Measurements from ENCODE around the gene PLIN1. TPM values are rescaled to one million over a fixed set of nuclear protein-coding genes. Genes with fewer than 3 reads are reported as not detected.

PLIN1 gene
- total RNA-seq, 5 donors from 2014 or later (not counting 1 experiment from before 2014, with no cell fraction given) = 0.25 to 1.1 (median 0.60) TPM; not detected in 1

DNA sequence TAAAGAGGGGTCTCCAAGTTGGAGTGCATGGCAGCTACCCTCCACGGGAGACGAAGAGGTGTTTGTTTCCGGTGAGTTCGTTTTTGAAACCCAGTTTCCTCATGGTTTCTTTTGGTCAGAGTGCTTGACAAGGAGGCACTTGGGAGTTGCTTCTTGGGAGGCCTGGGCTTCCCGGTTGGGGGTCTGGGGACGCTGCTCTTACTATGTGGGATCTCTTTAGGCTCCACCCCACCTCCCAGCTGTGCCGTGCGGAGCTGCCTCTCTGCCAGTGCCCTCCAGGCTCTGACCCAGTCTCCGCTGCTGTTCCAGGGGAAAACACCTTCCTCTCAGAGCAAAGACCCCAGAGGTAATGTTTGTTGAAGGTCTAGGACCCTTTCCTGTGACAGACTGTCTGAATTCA is 53.5 kb downstream of the PLIN1 start:
- ChIA-PET CTCF (no interaction called here), POLR2A (no interaction called here)
- WGBS (ENCODE audit: insufficient coverage) = 100% methylated on average over 2 of the region's 9 CpGs
- no peak for ATAC-seq (replicated peaks in 1 of 4)
- DNase-seq = no peak
- H3K9me3 ChIP-seq = no peaks in the 10 kb centered on the region
- no peaks in the 10 kb centered on the region for H3K27me3 ChIP-seq (replicated peaks in 1 of 2; ENCODE audit: control insufficient read depth in 2 of 2, extremely low read depth in 1 of 2, insufficient read depth in 2 of 2, low read length in 1 of 2)
- H3K36me3 Mint-ChIP-seq = no peaks in the 10 kb centered on the region
- no peaks in the 10 kb centered on the region for H3K36me3 ChIP-seq (ENCODE audit: control insufficient read depth in 2 of 2, extremely low read depth in 1 of 2, insufficient read depth in 1 of 2, low read length in 1 of 2)
- no peak overlapping the region for H3K27ac Mint-ChIP-seq
- H3K4me3 Mint-ChIP-seq = no peak overlapping the region
- H3K4me1 ChIP-seq (ENCODE audit: control insufficient read depth in 1 of 2, extremely low read depth in 1 of 2, insufficient read depth in 2 of 2, low read length in 2 of 2) = no peaks in the 10 kb centered on the region
- no peak overlapping the region for H3K27ac ChIP-seq (ENCODE audit: low read length)
- H3K4me1 Mint-ChIP-seq = no peaks in the 10 kb centered on the region
- H3K27me3 Mint-ChIP-seq = no peaks in the 10 kb centered on the region
- H3K4me3 ChIP-seq (ENCODE audit: control insufficient read depth in 1 of 2, extremely low read depth in 1 of 2, low read length in 1 of 2) = no peak overlapping the region
- H3K9me3 Mint-ChIP-seq = no peaks in the 10 kb centered on the region

DNA sequence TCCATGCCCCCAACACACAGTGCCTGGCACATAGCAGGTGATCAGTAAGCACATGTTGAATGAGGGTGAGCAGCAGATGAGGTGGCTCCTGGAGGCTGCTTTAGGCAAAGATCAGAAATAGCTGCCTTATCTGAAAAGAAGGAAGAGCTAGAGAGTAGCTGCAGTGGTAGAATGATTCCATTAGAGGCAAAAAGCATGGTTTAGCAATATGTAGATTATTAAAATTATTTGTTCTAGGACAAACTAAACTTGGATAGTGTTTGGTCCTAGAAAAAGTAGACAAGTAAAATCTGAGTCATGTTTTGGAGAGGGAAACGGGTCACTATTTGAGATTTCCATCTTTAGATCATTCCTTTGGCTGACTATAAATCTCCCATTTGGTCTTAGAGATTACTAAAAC is 56.0 kb downstream of the PLIN1 start:
- no peak overlapping the region for H3K27ac ChIP-seq (ENCODE audit: low read length)

DNA sequence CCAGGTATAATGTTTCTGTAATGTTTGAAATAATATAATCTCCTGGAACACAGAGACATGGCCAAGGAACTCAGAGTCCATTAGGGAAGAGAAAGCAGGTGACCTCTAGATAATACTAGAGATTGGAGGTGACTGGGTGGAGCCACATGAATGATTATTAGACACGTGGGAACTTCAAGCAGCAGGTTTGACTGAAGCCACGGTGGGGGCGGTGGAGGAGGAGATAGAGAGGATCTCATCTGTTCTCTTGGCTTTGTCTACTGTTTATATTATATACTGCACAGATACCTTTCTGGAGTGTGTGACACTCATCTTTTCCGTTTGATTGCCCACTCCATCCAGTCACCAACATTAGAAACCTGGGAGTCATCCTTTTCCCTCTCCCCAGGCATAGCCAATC is 57.6 kb downstream of the PLIN1 start:
- POLR2A ChIA-PET = interaction anchor here in 1 of 2 donors (0.6 kb wide), 1 partner anchor 281 kb away, joined by 3 read pairs; no protein-coding TSS in a partner anchor
- no peak for DNase-seq
- Histone ChIP-seq H3K36me3 (ENCODE audit: control insufficient read depth in 2 of 2, extremely low read depth in 1 of 2, insufficient read depth in 1 of 2, low read length in 1 of 2) (no peaks in the 10 kb centered on the region), H3K4me3 (ENCODE audit: control insufficient read depth in 1 of 2, extremely low read depth in 1 of 2, low read length in 1 of 2) (no peak overlapping the region), H3K4me1 (ENCODE audit: control insufficient read depth in 1 of 2, extremely low read depth in 1 of 2, insufficient read depth in 2 of 2, low read length in 2 of 2) (no peaks in the 10 kb centered on the region), H3K27me3 (replicated peaks in 1 of 2; ENCODE audit: control insufficient read depth in 2 of 2, extremely low read depth in 1 of 2, insufficient read depth in 2 of 2, low read length in 1 of 2) (no peaks in the 10 kb centered on the region), H3K9me3 (no peaks in the 10 kb centered on the region), H3K27ac (ENCODE audit: low read length) (no peak overlapping the region)
- no peaks in the 10 kb centered on the region for H3K27me3 Mint-ChIP-seq
- H3K9me3 Mint-ChIP-seq = no peaks in the 10 kb centered on the region
- CTCF ChIA-PET = no interaction called here
- WGBS (ENCODE audit: insufficient coverage) = 86% methylated on average over 1 of the region's 4 CpGs
- no peak overlapping the region for H3K27ac Mint-ChIP-seq
- H3K36me3 Mint-ChIP-seq = no peaks in the 10 kb centered on the region
- no peak overlapping the region for H3K4me3 Mint-ChIP-seq
- ATAC-seq (replicated peaks in 1 of 4) = no peak
- H3K4me1 Mint-ChIP-seq = no peaks in the 10 kb centered on the region

More for the DNA sequence above, 56.0 kb downstream of the PLIN1 start:
- Mint-ChIP-seq H3K4me1 (no peaks in the 10 kb centered on the region), H3K36me3 (no peaks in the 10 kb centered on the region), H3K4me3 (no peak overlapping the region), H3K27me3 (no peaks in the 10 kb centered on the region), H3K27ac (no peak overlapping the region), H3K9me3 (no peaks in the 10 kb centered on the region)
- ATAC-seq (replicated peaks in 1 of 4) (no peak), DNase-seq (no peak)
- Histone ChIP-seq H3K36me3 (ENCODE audit: control insufficient read depth in 2 of 2, extremely low read depth in 1 of 2, insufficient read depth in 1 of 2, low read length in 1 of 2) (no peaks in the 10 kb centered on the region), H3K9me3 (no peaks in the 10 kb centered on the region), H3K4me3 (ENCODE audit: control insufficient read depth in 1 of 2, extremely low read depth in 1 of 2, low read length in 1 of 2) (no peak overlapping the region), H3K27me3 (replicated peaks in 1 of 2; ENCODE audit: control insufficient read depth in 2 of 2, extremely low read depth in 1 of 2, insufficient read depth in 2 of 2, low read length in 1 of 2) (no peaks in the 10 kb centered on the region), H3K4me1 (ENCODE audit: control insufficient read depth in 1 of 2, extremely low read depth in 1 of 2, insufficient read depth in 2 of 2, low read length in 2 of 2) (no peaks in the 10 kb centered on the region)
- CTCF ChIA-PET = no interaction called here
- POLR2A ChIA-PET = no interaction called here
- no CpG with 5 or more reads among the region's 1 CpG for WGBS (ENCODE audit: insufficient coverage)

DNA sequence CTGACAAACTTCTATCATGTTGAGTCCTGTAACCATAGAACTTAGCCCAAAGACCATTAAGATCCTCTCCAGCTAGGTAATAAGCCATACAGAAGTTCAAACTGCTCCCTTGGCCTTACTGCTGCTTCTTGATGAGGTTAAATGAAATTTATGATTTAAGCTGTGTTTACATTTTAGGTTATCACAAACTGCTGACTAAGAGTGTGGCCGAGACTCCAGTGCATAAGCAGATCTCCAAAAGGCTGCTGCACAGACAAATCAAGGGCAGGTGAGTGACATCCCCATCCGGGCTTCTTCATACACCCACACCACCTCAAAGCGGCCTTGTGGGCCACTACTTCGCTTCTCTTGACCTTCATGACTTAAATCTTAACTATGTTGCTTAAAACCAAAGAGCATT is 62.9 kb downstream of the PLIN1 start:
- ChIA-PET CTCF (interaction anchor here in 1 of 2 donors (0.5 kb wide), 1 partner anchor 27 kb away, joined by 3 read pairs; no protein-coding TSS in a partner anchor), POLR2A (no interaction called here)
- Mint-ChIP-seq H3K9me3 (peaks cover 15 to 23% (median 21%) of the 10 kb centered on the region in 3 donors), H3K4me1 (no peaks in the 10 kb centered on the region), H3K27ac (no peak overlapping the region), H3K36me3 (peaks cover 9% of the 10 kb centered on the region), H3K27me3 (no peaks in the 10 kb centered on the region), H3K4me3 (no peak overlapping the region)
- no peak overlapping the region for H3K27ac ChIP-seq (ENCODE audit: low read length)
- DNase-seq (no peak), ATAC-seq (replicated peaks in 1 of 4) (no peak)
- 93% methylated on average over 3 of the region's 4 CpGs for WGBS (ENCODE audit: insufficient coverage)
- no peak overlapping the region for H3K4me3 ChIP-seq (ENCODE audit: control insufficient read depth in 1 of 2, extremely low read depth in 1 of 2, low read length in 1 of 2)
- no peaks in the 10 kb centered on the region for H3K27me3 ChIP-seq (replicated peaks in 1 of 2; ENCODE audit: control insufficient read depth in 2 of 2, extremely low read depth in 1 of 2, insufficient read depth in 2 of 2, low read length in 1 of 2)
- no peaks in the 10 kb centered on the region for H3K9me3 ChIP-seq
- no peaks in the 10 kb centered on the region for H3K4me1 ChIP-seq (ENCODE audit: control insufficient read depth in 1 of 2, extremely low read depth in 1 of 2, insufficient read depth in 2 of 2, low read length in 2 of 2)
- H3K36me3 ChIP-seq (ENCODE audit: control insufficient read depth in 2 of 2, extremely low read depth in 1 of 2, insufficient read depth in 1 of 2, low read length in 1 of 2) = no peaks in the 10 kb centered on the region

- no peak overlapping the region for H3K27ac Mint-ChIP-seq
- H3K4me1 Mint-ChIP-seq = no peaks in the 10 kb centered on the region
- Histone ChIP-seq H3K27ac (ENCODE audit: low read length) (no peak overlapping the region), H3K9me3 (no peaks in the 10 kb centered on the region), H3K27me3 (replicated peaks in 1 of 2; ENCODE audit: control insufficient read depth in 2 of 2, extremely low read depth in 1 of 2, insufficient read depth in 2 of 2, low read length in 1 of 2) (no peaks in the 10 kb centered on the region), H3K4me3 (ENCODE audit: control insufficient read depth in 1 of 2, extremely low read depth in 1 of 2, low read length in 1 of 2) (no peak overlapping the region), H3K4me1 (ENCODE audit: control insufficient read depth in 1 of 2, extremely low read depth in 1 of 2, insufficient read depth in 2 of 2, low read length in 2 of 2) (no peaks in the 10 kb centered on the region), H3K36me3 (ENCODE audit: control insufficient read depth in 2 of 2, extremely low read depth in 1 of 2, insufficient read depth in 1 of 2, low read length in 1 of 2) (no peaks in the 10 kb centered on the region)
- peaks cover 9% of the 10 kb centered on the region for H3K36me3 Mint-ChIP-seq
- no peak overlapping the region for H3K4me3 Mint-ChIP-seq
- no CpG with 5 or more reads among the region's 1 CpG for WGBS (ENCODE audit: insufficient coverage)
- DNase-seq (no peak), ATAC-seq (replicated peaks in 1 of 4) (no peak)
- ChIA-PET CTCF (no interaction called here), POLR2A (no interaction called here)
- no peaks in the 10 kb centered on the region for H3K27me3 Mint-ChIP-seq
- peaks cover 18 to 25% (median 23%) of the 10 kb centered on the region in 3 donors for H3K9me3 Mint-ChIP-seq
These were observed 64.0 kb downstream of the PLIN1 start for GRCh38 chr15:89615135-89615534.

Other genes starting within 250 kb of the PLIN1 start
- gene RHCG, start 182.8 kb downstream of the PLIN1 start, total RNA-seq = not detected
- under 1 TPM; 0.14 to 0.38 (median 0.25) TPM for gene TICRR, start 103.9 kb downstream of the PLIN1 start, total RNA-seq
- gene KIF7, start 23.9 kb downstream of the PLIN1 start, total RNA-seq = under 1 TPM; 0.07 to 0.26 (median 0.20) TPM
- gene PEX11A, start 11.4 kb upstream of the PLIN1 start, total RNA-seq = 1 to 10 TPM in 4 of 5 donors, under 1 TPM in 1; 0.91 to 4.0 (median 2.0) TPM
- gene WDR93, start 11.4 kb upstream of the PLIN1 start, total RNA-seq = under 1 TPM in 2 of 5 donors, not detected in 3; 0.13 to 0.35 TPM
- 1 to 10 TPM in 1 of 5 donors, under 1 TPM in 3, not detected in 1; 0.23 to 1.5 (median 0.38) TPM for gene MESP1, start 71.9 kb upstream of the PLIN1 start, total RNA-seq
- gene MESP2, start 97.0 kb upstream of the PLIN1 start, total RNA-seq = not detected
- gene ANPEP, start 135.5 kb upstream of the PLIN1 start, total RNA-seq = 1 to 10 TPM in 3 of 5 donors, under 1 TPM in 2; 0.89 to 2.9 (median 2.1) TPM
- gene AP3S2, start 214.6 kb upstream of the PLIN1 start, total RNA-seq = 10 to 100 TPM; 22.8 to 30.5 (median 24.9) TPM
- gene ARPIN, start 233.6 kb upstream of the PLIN1 start, total RNA-seq = under 1 TPM in 4 of 5 donors, not detected in 1; 0.03 to 0.09 (median 0.06) TPM

Data from T-cell (primary cell).